Vagina (tissue), 2 donors: ENCODE results near the gene ZNF132. TPM values are rescaled to one million over a fixed set of nuclear protein-coding genes. Genes with fewer than 3 reads are reported as not detected.
"Not testable (repeated sequence)": the region's sequence is repeated elsewhere in the genome, so short reads cannot be mapped to it uniquely, and the experiment has no call there.

Source experiments
- DNase-seq, 2 donors: peaks; one replicate each; pipeline ENCODE4 v3.0.0-alpha.2; 2017; ENCODE audit errors: extremely low spot score in 2 of 2
- H3K27ac ChIP-seq: fragments of 200-600 bp; sonication (generic); one replicate; pipeline ENCODE4 v1.5.1; 2019
- H3K27me3 ChIP-seq: fragments of 200-600 bp; sonication (generic); one replicate; pipeline ENCODE4 v1.5.1; 2019
- H3K36me3 ChIP-seq, 2 donors: fragments of 200-600 bp; sonication (generic); one replicate each; pipeline ENCODE4 v1.5.1; 2017 to 2019
- H3K4me1 ChIP-seq: fragments of 200-600 bp; sonication (generic); one replicate; pipeline ENCODE4 v1.5.1; 2019
- H3K4me3 ChIP-seq, 2 donors: fragments of 200-600 bp; sonication (generic); 1 replicate in 1 of 2; 2 replicates in 1 of 2; pipeline ENCODE4 v1.5.1; 2016 to 2019
- H3K9me3 ChIP-seq: fragments of 200-600 bp; sonication (generic); one replicate; pipeline ENCODE4 v1.5.1; 2019
- CTCF ChIP-seq, 3 experiments: fragments of 450-650 bp in 2 of 3; fragments of 200-600 bp in 1 of 3; sonication (generic) in 1 of 3; IDR thresholded peaks; one replicate each; pipeline ENCODE4 v1.5.1; 2017 to 2019; ENCODE audit warnings: antibody characterized with exemption in 3 of 3, mild to moderate bottlenecking in 2 of 3, moderate library complexity in 2 of 3
- POLR2A ChIP-seq, 2 donors: fragments of 450-650 bp; IDR thresholded peaks; one replicate each; pipeline ENCODE4 v1.6.1; 2017; ENCODE audit warnings: antibody characterized with exemption in 2 of 2, mild to moderate bottlenecking in 2 of 2, moderate library complexity in 2 of 2
- POLR2AphosphoS5 ChIP-seq, 2 donors: sonication (generic); formaldehyde crosslinking; IDR thresholded peaks; one replicate each; pipeline ENCODE4 v1.9.0; 2017; ENCODE audit warnings: antibody characterized with exemption in 2 of 2, mild to moderate bottlenecking in 2 of 2, low read depth in 1 of 2; ENCODE audit not compliant: insufficient read depth in 1 of 2
- intact Hi-C: fragments of 100-400 bp; cut with DNase I; formaldehyde crosslinking; loops from one replicate; pipeline ENCODE4 v1.15.1; 2023
- total RNA-seq: library from RNA; depleted of rRNA; stranded (reverse); fragments of >200 nt; gene quantifications from one replicate; pipeline ENCODE4 v1.2.3, GENCODE V29; 2016

The ZNF132 gene
- total RNA-seq, 1 donor from 2014 or later = 5.2 TPM

- Histone ChIP-seq H3K27me3 (no peaks in the 10 kb centered on the region), H3K4me1 (peaks cover 19% of the 10 kb centered on the region), H3K9me3 (no peaks in the 10 kb centered on the region), H3K27ac (no peak overlapping the region), H3K36me3 (peaks cover 0 to 17% of the 10 kb centered on the region in 2 donors), H3K4me3 (no peak overlapping the region)
- no peak for DNase-seq
- intact Hi-C loops = no loop called here
- no peak for TF ChIP-seq POLR2A (IDR thresholded peaks at IDR 0.05)
- no peak for TF ChIP-seq CTCF (IDR thresholded peaks at IDR 0.05)
- no peak for TF ChIP-seq POLR2AphosphoS5 (IDR thresholded peaks at IDR 0.05; ENCODE audit: insufficient read depth in 1 of 2, low read depth in 1 of 2)
Observed at GRCh38 chr19:58455306-58455705, 15.4 kb upstream of the ZNF132 start.

GRCh38 chr19:58453743-58454142, 13.8 kb upstream of the ZNF132 start:
- DNase-seq = no peak
- no peak for TF ChIP-seq POLR2A (IDR thresholded peaks at IDR 0.05)
- H3K27ac ChIP-seq = no peak overlapping the region
- no peaks in the 10 kb centered on the region for H3K9me3 ChIP-seq
- H3K4me3 ChIP-seq = no peak overlapping the region
- intact Hi-C loops = no loop called here
- peaks cover 0 to 17% of the 10 kb centered on the region in 2 donors for H3K36me3 ChIP-seq
- peaks cover 19% of the 10 kb centered on the region for H3K4me1 ChIP-seq
- no peaks in the 10 kb centered on the region for H3K27me3 ChIP-seq

- intact Hi-C loops = no loop called here
Observed at GRCh38 chr19:58451358-58452101, 11.6 kb upstream of the ZNF132 start, which contains the start of gene ZNF324B. TSS of gene ZNF324B (plus strand) at chr19:58451622. CDS start at chr19:58453702, 2,080 bp downstream.

GRCh38 chr19:58450856-58451357, 11.0 kb upstream of the ZNF132 start:
- TF ChIP-seq POLR2AphosphoS5 (IDR thresholded peaks at IDR 0.05; ENCODE audit: insufficient read depth in 1 of 2, low read depth in 1 of 2) (no peak), POLR2A (IDR thresholded peaks at IDR 0.05) (no peak), CTCF (IDR thresholded peaks at IDR 0.05) (no peak)
- no peaks in the 10 kb centered on the region for H3K9me3 ChIP-seq
- peaks cover 19% of the 10 kb centered on the region for H3K4me1 ChIP-seq
- intact Hi-C loops = no loop called here
- H3K36me3 ChIP-seq = peaks cover 0 to 6% of the 10 kb centered on the region in 2 donors
- peak overlapping the region; percentile 77 to 81 for H3K4me3 ChIP-seq
- H3K27me3 ChIP-seq = no peaks in the 10 kb centered on the region
- no peak for DNase-seq
- H3K27ac ChIP-seq = no peak overlapping the region

More at GRCh38 chr19:58451358-58452101, 11.6 kb upstream of the ZNF132 start, which contains the start of gene ZNF324B:
- H3K27me3 ChIP-seq = no peaks in the 10 kb centered on the region
- H3K27ac ChIP-seq = peak within 1 kb of the TSS; percentile 53
- peaks cover 0 to 12% of the 10 kb centered on the region in 2 donors for H3K36me3 ChIP-seq
- TF ChIP-seq CTCF (IDR thresholded peaks at IDR 0.05) (no peak), POLR2AphosphoS5 (IDR thresholded peaks at IDR 0.05; ENCODE audit: insufficient read depth in 1 of 2, low read depth in 1 of 2) (peak; percentile 87 to 96)
- peak in 1 of 2 donors; percentile 92 for DNase-seq
- H3K9me3 ChIP-seq = no peaks in the 10 kb centered on the region
- H3K4me3 ChIP-seq = peak within 1 kb of the TSS; percentile 77 to 81
- H3K4me1 ChIP-seq = peaks cover 19% of the 10 kb centered on the region

GRCh38 chr19:58449980-58450379, 10.0 kb upstream of the ZNF132 start:
- H3K9me3 ChIP-seq, intact Hi-C loops, H3K27ac ChIP-seq, H3K36me3 ChIP-seq, H3K4me3 ChIP-seq, H3K27me3 ChIP-seq, DNase-seq: not testable (repeated sequence)
- peaks cover 19% of the 10 kb centered on the region for H3K4me1 ChIP-seq

GRCh38 chr19:58448860-58449259, 8.9 kb upstream of the ZNF132 start:
- H3K27ac ChIP-seq, H3K27me3 ChIP-seq, H3K4me3 ChIP-seq, DNase-seq, intact Hi-C loops, H3K36me3 ChIP-seq, H3K9me3 ChIP-seq: not testable (repeated sequence)
- H3K4me1 ChIP-seq = peaks cover 19% of the 10 kb centered on the region

- intact Hi-C loops = not testable (repeated sequence)
Observed at GRCh38 chr19:58442986-58443385, 3.0 kb upstream of the ZNF132 start.

More at GRCh38 chr19:58442986-58443385, 3.0 kb upstream of the ZNF132 start:
- not testable (repeated sequence) for H3K27ac ChIP-seq, H3K36me3 ChIP-seq, H3K4me3 ChIP-seq, H3K27me3 ChIP-seq, DNase-seq
- Histone ChIP-seq H3K4me1 (peaks cover 18% of the 10 kb centered on the region), H3K9me3 (peaks cover 15% of the 10 kb centered on the region)
